ENCODE data around the gene KAT2A.

KAT2A gene

DNA sequence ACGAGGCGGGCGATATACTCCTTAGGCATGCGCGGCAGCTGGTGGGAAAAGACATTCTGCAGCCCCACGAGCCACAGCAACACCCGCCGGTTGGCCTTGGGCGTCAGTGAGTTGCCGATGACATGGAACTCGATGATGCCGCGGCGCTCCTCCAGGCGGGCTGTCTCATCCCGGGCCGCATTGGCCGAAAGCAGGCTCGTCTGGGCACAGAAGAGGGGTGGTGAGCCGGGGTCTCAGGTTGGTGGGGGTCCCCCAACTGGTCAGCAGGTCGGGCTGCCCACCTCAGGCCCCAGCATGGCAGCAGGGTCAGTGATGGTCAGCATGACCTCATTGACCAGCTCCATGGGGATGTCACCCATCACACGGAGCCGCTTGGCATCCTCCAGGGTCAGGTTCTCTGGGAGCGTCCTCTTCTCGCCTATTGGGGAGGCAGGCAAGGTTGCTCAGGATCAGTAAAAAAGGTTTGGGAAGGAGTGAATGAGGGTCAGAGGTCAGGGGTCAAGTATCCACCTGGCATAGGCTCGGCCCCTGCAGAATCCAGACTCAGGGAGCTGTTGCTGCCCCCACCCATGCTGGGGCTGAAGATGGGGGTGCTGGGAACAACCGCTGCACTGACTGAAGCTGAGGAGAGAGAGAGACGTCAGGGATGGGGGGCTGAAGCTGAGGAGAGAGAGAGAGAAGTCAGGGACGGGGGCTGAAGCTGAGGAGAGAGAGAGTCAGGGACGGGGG lies 3.6 kb downstream of the KAT2A start:
- TF ChIP-seq, protein P1, sequence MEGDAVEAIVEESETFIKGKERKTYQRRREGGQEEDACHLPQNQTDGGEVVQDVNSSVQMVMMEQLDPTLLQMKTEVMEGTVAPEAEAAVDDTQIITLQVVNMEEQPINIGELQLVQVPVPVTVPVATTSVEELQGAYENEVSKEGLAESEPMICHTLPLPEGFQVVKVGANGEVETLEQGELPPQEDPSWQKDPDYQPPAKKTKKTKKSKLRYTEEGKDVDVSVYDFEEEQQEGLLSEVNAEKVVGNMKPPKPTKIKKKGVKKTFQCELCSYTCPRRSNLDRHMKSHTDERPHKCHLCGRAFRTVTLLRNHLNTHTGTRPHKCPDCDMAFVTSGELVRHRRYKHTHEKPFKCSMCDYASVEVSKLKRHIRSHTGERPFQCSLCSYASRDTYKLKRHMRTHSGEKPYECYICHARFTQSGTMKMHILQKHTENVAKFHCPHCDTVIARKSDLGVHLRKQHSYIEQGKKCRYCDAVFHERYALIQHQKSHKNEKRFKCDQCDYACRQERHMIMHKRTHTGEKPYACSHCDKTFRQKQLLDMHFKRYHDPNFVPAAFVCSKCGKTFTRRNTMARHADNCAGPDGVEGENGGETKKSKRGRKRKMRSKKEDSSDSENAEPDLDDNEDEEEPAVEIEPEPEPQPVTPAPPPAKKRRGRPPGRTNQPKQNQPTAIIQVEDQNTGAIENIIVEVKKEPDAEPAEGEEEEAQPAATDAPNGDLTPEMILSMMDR (IDR thresholded peaks at IDR 0.05; ENCODE audit: insufficient read depth, low read length, poor library complexity, severe bottlenecking), result no peak
- no peak for TF ChIP-seq EZH2phosphoT487 (conservative IDR thresholded peaks at IDR 0.05; ENCODE audit: low read length)
- H3F3A ChIP-seq (ENCODE audit: insufficient read depth), result peaks cover 11% of the 10 kb centered on the region
- no peaks in the 10 kb centered on the region for H3K27me3 ChIP-seq (ENCODE audit: low read length)
- no peak overlapping the region for H3K4me2 ChIP-seq (ENCODE audit: low read depth, low read length, poor library complexity, severe bottlenecking)
- H3K9ac ChIP-seq (ENCODE audit: low read length), result no peak overlapping the region
- H3K9me2 ChIP-seq (replicated peaks; ENCODE audit: insufficient read depth, low read length), result no peaks in the 10 kb centered on the region
- H3K4me3 ChIP-seq (ENCODE audit: insufficient read depth, low read length, poor library complexity, severe bottlenecking), result no peak overlapping the region
- H3K36me3 ChIP-seq (ENCODE audit: low read length), result no peaks in the 10 kb centered on the region
- H3K79me2 ChIP-seq (ENCODE audit: insufficient read depth, low read length), result no peaks in the 10 kb centered on the region
- no peaks in the 10 kb centered on the region for H4K20me1 ChIP-seq (ENCODE audit: low read depth, low read length)
- H3K9me3 ChIP-seq (ENCODE audit: insufficient read depth, low read length), result no peaks in the 10 kb centered on the region
- H3K27ac ChIP-seq (ENCODE audit: low read depth, low read length), result no peak overlapping the region
- H2AFZ ChIP-seq (ENCODE audit: low read depth, low read length, severe bottlenecking), result no peak overlapping the region

DNA sequence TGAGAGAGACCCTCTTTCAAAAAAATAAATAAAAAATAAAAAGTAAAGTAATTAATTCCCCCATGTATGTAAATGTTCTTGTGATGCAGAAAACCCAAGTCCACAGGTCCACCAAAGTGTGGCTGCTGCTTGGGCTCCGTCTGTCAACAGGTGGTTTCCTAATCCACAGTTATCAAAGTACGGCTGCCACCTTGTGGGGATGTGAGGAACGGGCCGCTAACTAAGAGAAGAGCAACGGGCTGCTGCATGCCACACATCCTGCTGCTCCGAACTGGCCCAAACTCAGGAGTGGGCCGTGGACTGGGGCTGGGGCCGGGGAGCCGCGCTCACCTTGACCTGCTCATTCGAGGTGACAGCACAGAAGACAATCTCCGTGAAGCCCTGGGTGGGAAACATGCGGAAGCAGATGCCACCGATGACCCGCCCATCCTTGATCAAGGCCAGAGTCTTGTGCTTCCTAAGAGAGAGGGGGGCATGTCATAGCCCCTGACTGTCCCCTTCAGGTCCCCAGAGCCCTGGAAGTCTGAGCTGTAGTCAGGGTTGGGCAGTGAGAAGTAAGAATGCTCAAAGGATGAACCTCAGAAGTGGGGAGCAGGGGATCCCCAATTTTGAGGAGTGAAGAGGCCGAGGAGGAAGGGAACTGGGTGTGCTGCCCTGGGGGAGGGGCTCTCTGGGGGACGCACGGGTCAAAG lies 4.3 kb downstream of the KAT2A start:
- TF ChIP-seq, protein P1 (IDR thresholded peaks at IDR 0.05; ENCODE audit: insufficient read depth, low read length, poor library complexity, severe bottlenecking), result peak; percentile 74
- TF ChIP-seq EZH2phosphoT487 (conservative IDR thresholded peaks at IDR 0.05; ENCODE audit: low read length), result no peak

GRCh38 chr17:42114118-42114517 lies 7.0 kb downstream of the KAT2A start:
- Histone ChIP-seq H3K4me3 (ENCODE audit: insufficient read depth, low read length, poor library complexity, severe bottlenecking) (no peak overlapping the region), H3K4me2 (ENCODE audit: low read depth, low read length, poor library complexity, severe bottlenecking) (no peak overlapping the region), H3K27ac (ENCODE audit: low read depth, low read length) (no peak overlapping the region), H4K20me1 (ENCODE audit: low read depth, low read length) (no peaks in the 10 kb centered on the region), H3K9me3 (ENCODE audit: insufficient read depth, low read length) (no peaks in the 10 kb centered on the region), H3K9me2 (replicated peaks; ENCODE audit: insufficient read depth, low read length) (no peaks in the 10 kb centered on the region), H3K36me3 (ENCODE audit: low read length) (no peaks in the 10 kb centered on the region), H2AFZ (ENCODE audit: low read depth, low read length, severe bottlenecking) (no peak overlapping the region), H3K27me3 (ENCODE audit: low read length) (no peaks in the 10 kb centered on the region), H3K79me2 (ENCODE audit: insufficient read depth, low read length) (no peaks in the 10 kb centered on the region), H3K9ac (ENCODE audit: low read length) (no peak overlapping the region), H3F3A (ENCODE audit: insufficient read depth) (peaks cover 11% of the 10 kb centered on the region)
- TF ChIP-seq, protein P1 (IDR thresholded peaks at IDR 0.05; ENCODE audit: insufficient read depth, low read length, poor library complexity, severe bottlenecking), result no peak
- TF ChIP-seq EZH2phosphoT487 (conservative IDR thresholded peaks at IDR 0.05; ENCODE audit: low read length), result no peak

More for the DNA sequence above, 4.3 kb downstream of the KAT2A start:
- Histone ChIP-seq H3K79me2 (ENCODE audit: insufficient read depth, low read length) (no peaks in the 10 kb centered on the region), H3K27me3 (ENCODE audit: low read length) (no peaks in the 10 kb centered on the region), H3F3A (ENCODE audit: insufficient read depth) (peaks cover 11% of the 10 kb centered on the region), H3K4me3 (ENCODE audit: insufficient read depth, low read length, poor library complexity, severe bottlenecking) (no peak overlapping the region), H3K9me2 (replicated peaks; ENCODE audit: insufficient read depth, low read length) (no peaks in the 10 kb centered on the region), H3K27ac (ENCODE audit: low read depth, low read length) (peak overlapping the region; percentile 72; the same call in 1 of the 2 replicates), H3K4me2 (ENCODE audit: low read depth, low read length, poor library complexity, severe bottlenecking) (peak overlapping the region; percentile 48), H3K9ac (ENCODE audit: low read length) (no peak overlapping the region), H4K20me1 (ENCODE audit: low read depth, low read length) (no peaks in the 10 kb centered on the region), H3K9me3 (ENCODE audit: insufficient read depth, low read length) (no peaks in the 10 kb centered on the region), H2AFZ (ENCODE audit: low read depth, low read length, severe bottlenecking) (no peak overlapping the region), H3K36me3 (ENCODE audit: low read length) (no peaks in the 10 kb centered on the region)
